CD4-positive, alpha-beta T cell (primary cell): ENCODE measurements around the gene DBX1. TPM values are rescaled to one million over a fixed set of nuclear protein-coding genes. Genes with fewer than 3 reads are reported as not detected.

ENCODE experiments used
- ATAC-seq: fragments of 200-7000 bp; cut with Tn5 transposase; one replicate; pipeline ENCODE4 v1.10.0; 2022; ENCODE audit warnings: mild to moderate bottlenecking; ENCODE audit not compliant: poor library complexity
- CTCF ChIA-PET: fragments of 350-600 bp; sonication (Branson Sonifier 250); formaldehyde crosslinking; loops from one replicate; lab custom pipeline; 2021; ENCODE audit warnings: antibody characterized with exemption, inconsistent platforms; lab: Charles Lee
- POLR2A ChIA-PET: fragments of 350-600 bp; sonication (Branson Sonifier 250); formaldehyde crosslinking; loops from one replicate; lab custom pipeline; 2021; ENCODE audit warnings: antibody characterized with exemption, inconsistent platforms; lab: Charles Lee
- DNase-seq, 14 experiments: peaks; one replicate each; pipeline ENCODE4 v3.0.0-alpha.2; 2013 to 2020; ENCODE audit warnings: mixed read lengths in 2 of 14
- H3K27ac ChIP-seq, 2 donors: one replicate each; pipeline versions ENCODE4 v1.5.1 to v1.7.0; 2013; ENCODE audit warnings: low read length in 2 of 2, low read depth in 1 of 2, mild to moderate bottlenecking in 1 of 2
- H3K27me3 ChIP-seq, 2 experiments: 1 replicate in 1 of 2; 2 replicates in 1 of 2; pipeline versions ENCODE4 v1.6.1 to v1.7.0; 2013; ENCODE audit warnings: low read length in 2 of 2, control low read depth in 1 of 2, mild to moderate bottlenecking in 1 of 2, moderate library complexity in 1 of 2; ENCODE audit not compliant: insufficient read depth in 2 of 2, control insufficient read depth in 1 of 2
- H3K36me3 ChIP-seq: one replicate; pipeline ENCODE4 v1.6.1; 2013; ENCODE audit warnings: low read length, control low read depth; ENCODE audit not compliant: insufficient read depth
- H3K4me1 ChIP-seq: one replicate; pipeline ENCODE4 v1.6.1; 2013; ENCODE audit warnings: low read length, control low read depth; ENCODE audit not compliant: insufficient read depth
- H3K4me3 ChIP-seq: one replicate; pipeline ENCODE4 v1.5.1; 2013; ENCODE audit warnings: mild to moderate bottlenecking, low read length, moderate library complexity
- H3K9me3 ChIP-seq, 2 experiments: 1 replicate in 1 of 2; 2 replicates in 1 of 2; pipeline versions ENCODE4 v1.6.1 to v1.7.0; 2013; ENCODE audit warnings: low read length in 2 of 2, mild to moderate bottlenecking in 2 of 2, control low read depth in 1 of 2, moderate library complexity in 1 of 2; ENCODE audit not compliant: control insufficient read depth in 1 of 2, insufficient read depth in 1 of 2
- H3K27ac Mint-ChIP-seq: one replicate; pipeline ENCODE4 v1.8.0; 2020; ENCODE audit warnings: mixed read lengths
- H3K27me3 Mint-ChIP-seq: one replicate; pipeline ENCODE4 v1.8.0; 2021; ENCODE audit warnings: mixed read lengths
- H3K36me3 Mint-ChIP-seq: one replicate; pipeline ENCODE4 v1.8.0; 2021; ENCODE audit warnings: low read depth, mixed read lengths
- H3K4me1 Mint-ChIP-seq: one replicate; pipeline ENCODE4 v1.8.0; 2021; ENCODE audit warnings: low read depth, mixed read lengths
- H3K4me3 Mint-ChIP-seq: one replicate; pipeline ENCODE4 v1.8.0; 2020; ENCODE audit warnings: mild to moderate bottlenecking, mixed read lengths
- H3K9me3 Mint-ChIP-seq: one replicate; pipeline ENCODE4 v1.8.0; 2020; ENCODE audit warnings: mixed read lengths
- CTCF ChIP-seq: fragments of 200-600 bp; IDR thresholded peaks from one replicate; pipeline ENCODE4 v1.8.0; 2022; ENCODE audit warnings: antibody characterized with exemption, mild to moderate bottlenecking
- intact Hi-C, 2 experiments: fragments of 100-400 bp; cut with DNase I in 1 of 2; cut with micrococcal nuclease in 1 of 2; formaldehyde crosslinking; loops; one replicate each; pipeline versions ENCODE4 v1.15.1 to v1.9.0; 2023 to 2025; cut with DNase I, micrococcal nuclease
- total RNA-seq, 174 experiments: library from RNA in 2 of 174; stranded (reverse) in 2 of 174; gene quantifications; one replicate each; pipeline ENCODE4 v1.2.3 and lab custom pipeline; 2021 to 2026

Gene DBX1
- total RNA-seq, 2 experiments from 2014 or later, result 0.17 to 0.19 TPM

- intact Hi-C loops, result loop anchor here in 1 of 2 experiments (5.0 kb wide), 1 partner anchor 160 kb away; no protein-coding TSS in a partner anchor
- DNase-seq (no peak), ATAC-seq (no peak)
- Mint-ChIP-seq H3K27me3 (no peaks in the 10 kb centered on the region), H3K27ac (no peak overlapping the region), H3K9me3 (no peaks in the 10 kb centered on the region), H3K36me3 (no peaks in the 10 kb centered on the region), H3K4me3 (no peak overlapping the region), H3K4me1 (no peaks in the 10 kb centered on the region)
- H3K36me3 ChIP-seq, result no peaks in the 10 kb centered on the region
- peaks cover 8% of the 10 kb centered on the region for H3K4me1 ChIP-seq
- POLR2A ChIA-PET, result no interaction called here
- H3K27me3 ChIP-seq, result no peaks in the 10 kb centered on the region
- no peaks in the 10 kb centered on the region for H3K9me3 ChIP-seq
- CTCF ChIA-PET, result no interaction called here
- no peak overlapping the region for H3K27ac ChIP-seq
- no peak for TF ChIP-seq CTCF
- no peak overlapping the region for H3K4me3 ChIP-seq
Observed at GRCh38 chr11:20111871-20112270, 48.4 kb downstream of the DBX1 start.

- Mint-ChIP-seq H3K36me3 (no peaks in the 10 kb centered on the region), H3K9me3 (no peaks in the 10 kb centered on the region), H3K4me3 (no peak overlapping the region), H3K27ac (no peak overlapping the region), H3K4me1 (no peaks in the 10 kb centered on the region), H3K27me3 (no peaks in the 10 kb centered on the region)
- no peaks in the 10 kb centered on the region for H3K27me3 ChIP-seq
- H3K27ac ChIP-seq, result no peak overlapping the region
- peak; percentile 72 for TF ChIP-seq CTCF
- H3K36me3 ChIP-seq, result no peaks in the 10 kb centered on the region
- peaks cover 8% of the 10 kb centered on the region for H3K4me1 ChIP-seq
- ChIA-PET CTCF (no interaction called here), POLR2A (no interaction called here)
- ATAC-seq (peak; percentile 58), DNase-seq (peak in 8 of 14 experiments; percentile 2 to 63 (median 26))
- intact Hi-C loops, result loop anchor here in 1 of 2 experiments (5.0 kb wide), 1 partner anchor 159 kb away; no protein-coding TSS in a partner anchor
- no peaks in the 10 kb centered on the region for H3K9me3 ChIP-seq
- H3K4me3 ChIP-seq, result no peak overlapping the region
Observed at GRCh38 chr11:20110908-20111669, 49.2 kb downstream of the DBX1 start.

- ChIA-PET POLR2A (no interaction called here), CTCF (no interaction called here)
- DNase-seq (no peak), ATAC-seq (no peak)
- Histone ChIP-seq H3K4me1 (peaks cover 8% of the 10 kb centered on the region), H3K27me3 (no peaks in the 10 kb centered on the region), H3K27ac (no peak overlapping the region), H3K36me3 (no peaks in the 10 kb centered on the region), H3K9me3 (no peaks in the 10 kb centered on the region), H3K4me3 (no peak overlapping the region)
- no peak overlapping the region for H3K27ac Mint-ChIP-seq
- H3K4me1 Mint-ChIP-seq, result no peaks in the 10 kb centered on the region
- TF ChIP-seq CTCF, result no peak
- peaks cover under 1% of the 10 kb centered on the region for H3K27me3 Mint-ChIP-seq
- H3K36me3 Mint-ChIP-seq, result no peaks in the 10 kb centered on the region
- intact Hi-C loops, result loop anchor here (5.0 kb wide), 1 partner anchor 158 kb away; no protein-coding TSS in a partner anchor
- H3K4me3 Mint-ChIP-seq, result no peak overlapping the region
- no peaks in the 10 kb centered on the region for H3K9me3 Mint-ChIP-seq
Observed at GRCh38 chr11:20109731-20110445, 50.4 kb downstream of the DBX1 start.

Other genes starting within 250 kb of the DBX1 start
- 1 to 10 TPM; 8.1 to 9.8 TPM for gene HTATIP2, start 203.2 kb upstream of the DBX1 start, total RNA-seq
- gene PRMT3, start 227.2 kb upstream of the DBX1 start, total RNA-seq, result 10 to 100 TPM; 11.2 to 11.8 TPM